Right renal cortex interstitium (tissue), 3 donors: Measurements from ENCODE around the gene TNFAIP8L3. TPM values are rescaled to one million over a fixed set of nuclear protein-coding genes. Genes with fewer than 3 reads are reported as not detected.

ENCODE experiments used
- DNase-seq, 3 donors: peaks; one replicate each; pipeline ENCODE4 v3.0.0-alpha.2; 2013; ENCODE audit warnings: low read depth in 3 of 3, low spot score in 2 of 3
- polyA plus RNA-seq, 3 donors: library from polyadenylated mRNA; unstranded; fragments of 120-200 nt; gene quantifications; one replicate each; pipeline ENCODE4 v1.2.1, GENCODE V29; 2013; ENCODE audit not compliant: insufficient read length in 3 of 3

Gene TNFAIP8L3
- polyA plus RNA-seq, 3 donors = 2.0 to 2.3 (median 2.1) TPM

- DNase-seq = no peak
Measured at GRCh38 chr15:51016615-51017014, 78.1 kb downstream of the TNFAIP8L3 start.

- DNase-seq = no peak
Measured at GRCh38 chr15:51011212-51011611, 83.5 kb downstream of the TNFAIP8L3 start.

GRCh38 chr15:51007131-51007666 is 87.5 kb downstream of the TNFAIP8L3 start:
- DNase-seq = no peak

Other genes starting within 250 kb of the TNFAIP8L3 start
- gene AP4E1, start 186.2 kb downstream of the TNFAIP8L3 start, polyA plus RNA-seq = 1 to 10 TPM; 8.3 to 9.8 (median 8.5) TPM
- under 1 TPM in 2 of 3 donors, not detected in 1; 0.21 to 0.39 TPM for gene CYP19A1, start 243.7 kb upstream of the TNFAIP8L3 start, polyA plus RNA-seq
- under 1 TPM; 0.13 to 0.74 (median 0.24) TPM for gene GLDN, start 246.7 kb upstream of the TNFAIP8L3 start, polyA plus RNA-seq